GM20000 (cell line): Measurements from ENCODE around the gene NCOA7.

Experiments used
- DNase-seq: peaks from one replicate; pipeline ENCODE4 v3.0.0; 2012; ENCODE audit warnings: low spot score
- TF ChIP-seq, protein P1 (sequence below): IDR thresholded peaks from 2 replicates; pipeline ENCODE4 v1.5.1; 2012; ENCODE audit warnings: mild to moderate bottlenecking, control low read depth; ENCODE audit errors: extremely low read depth, missing control alignments

The NCOA7 gene

GRCh38 chr6:125858427-125859320, 67.9 kb downstream of the NCOA7 start:
- TF ChIP-seq, protein P1, sequence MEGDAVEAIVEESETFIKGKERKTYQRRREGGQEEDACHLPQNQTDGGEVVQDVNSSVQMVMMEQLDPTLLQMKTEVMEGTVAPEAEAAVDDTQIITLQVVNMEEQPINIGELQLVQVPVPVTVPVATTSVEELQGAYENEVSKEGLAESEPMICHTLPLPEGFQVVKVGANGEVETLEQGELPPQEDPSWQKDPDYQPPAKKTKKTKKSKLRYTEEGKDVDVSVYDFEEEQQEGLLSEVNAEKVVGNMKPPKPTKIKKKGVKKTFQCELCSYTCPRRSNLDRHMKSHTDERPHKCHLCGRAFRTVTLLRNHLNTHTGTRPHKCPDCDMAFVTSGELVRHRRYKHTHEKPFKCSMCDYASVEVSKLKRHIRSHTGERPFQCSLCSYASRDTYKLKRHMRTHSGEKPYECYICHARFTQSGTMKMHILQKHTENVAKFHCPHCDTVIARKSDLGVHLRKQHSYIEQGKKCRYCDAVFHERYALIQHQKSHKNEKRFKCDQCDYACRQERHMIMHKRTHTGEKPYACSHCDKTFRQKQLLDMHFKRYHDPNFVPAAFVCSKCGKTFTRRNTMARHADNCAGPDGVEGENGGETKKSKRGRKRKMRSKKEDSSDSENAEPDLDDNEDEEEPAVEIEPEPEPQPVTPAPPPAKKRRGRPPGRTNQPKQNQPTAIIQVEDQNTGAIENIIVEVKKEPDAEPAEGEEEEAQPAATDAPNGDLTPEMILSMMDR, result no peak
- peak; percentile 46 for DNase-seq

DNA sequence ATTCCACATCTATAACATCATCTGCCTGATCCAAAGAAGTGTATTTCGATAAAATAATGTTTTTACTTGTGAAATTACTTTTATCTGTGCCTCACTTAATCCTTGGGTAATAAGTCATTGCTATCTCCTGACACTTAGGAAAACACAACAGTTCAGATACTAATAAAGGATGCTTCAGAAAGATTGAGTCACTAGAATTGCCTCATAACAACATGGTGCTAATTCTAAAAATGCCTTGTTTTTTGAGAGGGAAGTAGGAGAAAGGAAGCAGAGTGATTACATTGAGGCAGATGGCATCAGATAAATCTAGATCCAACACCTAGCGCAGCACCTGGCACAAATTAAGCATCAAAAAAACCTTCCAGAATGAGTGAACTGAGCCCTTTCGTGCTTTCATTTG, 69.0 kb downstream of the NCOA7 start:
- DNase-seq, result no peak
- TF ChIP-seq, protein P1, result no peak

- no peak for DNase-seq
- TF ChIP-seq, protein P1, result no peak
Measured at GRCh38 chr6:125863023-125863422, 72.3 kb downstream of the NCOA7 start.

- DNase-seq, result no peak
- TF ChIP-seq, protein P1, result no peak
Measured at GRCh38 chr6:125865015-125865414, 74.3 kb downstream of the NCOA7 start.

DNA sequence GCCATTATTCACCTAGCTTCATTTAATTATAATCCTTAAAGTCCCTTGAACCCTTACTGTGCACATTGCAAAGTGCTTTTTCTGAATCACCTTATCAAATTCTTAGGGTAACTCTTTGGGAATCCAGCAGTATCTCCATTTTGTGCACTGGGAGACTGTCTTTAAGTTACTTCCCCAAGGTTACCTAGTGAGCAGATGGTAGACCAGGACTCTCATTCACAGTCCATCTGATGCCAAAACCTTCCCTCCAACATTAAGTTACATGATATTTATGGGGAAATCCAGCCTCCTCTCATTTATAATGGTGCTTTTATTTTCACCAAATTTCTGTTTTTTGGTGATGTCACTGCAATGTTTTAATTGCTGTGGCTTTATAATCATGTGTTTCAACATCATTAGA, 75.7 kb downstream of the NCOA7 start:
- DNase-seq, result no peak

DNA sequence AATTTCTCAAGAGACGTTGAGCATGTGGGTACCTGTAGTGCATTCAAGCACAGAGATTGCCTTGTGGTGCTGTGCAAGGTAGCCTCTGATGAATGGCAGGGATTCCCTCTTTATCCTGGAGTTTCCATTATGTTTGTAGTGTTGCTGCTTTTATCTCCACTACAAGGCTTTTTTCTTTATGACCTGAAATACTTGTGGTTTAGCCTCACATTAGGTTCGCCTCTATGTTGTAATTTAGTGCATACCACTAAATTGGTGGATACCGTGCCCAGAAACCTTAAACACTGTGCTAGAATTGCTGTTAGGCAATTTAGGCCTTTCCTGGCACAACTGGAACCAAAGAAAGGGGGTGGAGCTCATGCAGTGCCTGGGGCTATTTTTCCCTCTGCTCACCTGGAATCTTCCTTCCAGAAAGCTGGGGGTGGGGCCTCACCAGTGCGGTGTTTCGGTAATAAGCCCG, 76.8 kb downstream of the NCOA7 start:
- no peak for DNase-seq
- TF ChIP-seq, protein P1, result no peak

More for the DNA sequence above, 75.7 kb downstream of the NCOA7 start:
- TF ChIP-seq, protein P1, result no peak

- TF ChIP-seq, protein P1, result no peak
- no peak for DNase-seq
Measured at GRCh38 chr6:125868252-125868651, 77.5 kb downstream of the NCOA7 start.
